Aorta (tissue), 5 donors: ENCODE data around the gene RAB40AL. TPM values are rescaled to one million over a fixed set of nuclear protein-coding genes. Genes with fewer than 3 reads are reported as not detected.

ENCODE experiments used
- ATAC-seq: fragments of 200-7000 bp; cut with Tn5 transposase; one replicate; pipeline ENCODE4 v1.9.1; 2022; ENCODE audit warnings: moderate library complexity; ENCODE audit not compliant: low FRiP score
- DNase-seq, 2 donors: peaks; one replicate each; pipeline ENCODE4 v3.0.0-alpha.2; 2020
- H3K27ac ChIP-seq, 2 donors: one replicate each; pipeline ENCODE4 v1.5.1; 2013; ENCODE audit warnings: low read length in 2 of 2, mild to moderate bottlenecking in 2 of 2, moderate library complexity in 2 of 2, control low read depth in 1 of 2, inconsistent platforms in 1 of 2, low read depth in 1 of 2
- H3K27me3 ChIP-seq, 2 donors: one replicate each; pipeline ENCODE4 v1.6.1; 2013; ENCODE audit warnings: control low read depth in 1 of 2, low read length in 1 of 2, mild to moderate bottlenecking in 1 of 2, moderate library complexity in 1 of 2; ENCODE audit not compliant: insufficient read depth in 2 of 2, control insufficient read depth in 1 of 2
- H3K36me3 ChIP-seq, 2 donors: one replicate each; pipeline ENCODE4 v1.6.1; 2013; ENCODE audit warnings: control low read depth in 1 of 2, low read length in 1 of 2, mild to moderate bottlenecking in 1 of 2; ENCODE audit not compliant: insufficient read depth in 2 of 2, control insufficient read depth in 1 of 2
- H3K4me1 ChIP-seq, 2 donors: one replicate each; pipeline ENCODE4 v1.6.1; 2013; ENCODE audit warnings: low read length in 2 of 2, control low read depth in 1 of 2, mild to moderate bottlenecking in 1 of 2, moderate library complexity in 1 of 2; ENCODE audit not compliant: insufficient read depth in 2 of 2, control insufficient read depth in 1 of 2
- H3K4me3 ChIP-seq, 2 donors: one replicate each; pipeline ENCODE4 v1.5.1; 2013; ENCODE audit warnings: low read length in 2 of 2, control low read depth in 1 of 2, mild to moderate bottlenecking in 1 of 2
- H3K9me3 ChIP-seq: one replicate; pipeline ENCODE4 v1.6.1; 2013; ENCODE audit warnings: mild to moderate bottlenecking, low read length; ENCODE audit not compliant: control insufficient read depth
- WGBS, 2 donors: extraction: QIAGEN DNeasy Blood & Tissue Kit; methylation state at CpG; one replicate each; pipeline ENCODE4 v1.1.7; 2013; 5-methylcytosine and 5-hydroxymethylcytosine counted together
- intact Hi-C, 2 donors: fragments of 100-400 bp; cut with DNase I; formaldehyde crosslinking; loops; one replicate each; pipeline versions ENCODE4 v1.14.2 to v1.15.0; 2022
- polyA plus RNA-seq, 2 donors: library from polyadenylated mRNA; stranded (reverse); fragments of 200-250 nt; gene quantifications; one replicate each; pipeline ENCODE4 v1.2.3, GENCODE V29; 2013
- total RNA-seq, 2 donors: library from RNA; stranded (reverse); fragmentation: NEBNext Ultra II Directional; extraction: Animal tissue kit (Norgen Biotek cat#: 25700); gene quantifications; one replicate each; pipeline ENCODE4 v1.2.1, GENCODE V29; 2021
- donor health status: healthy with polysubstance abuse.
- donor health status: Bipolar disorder and iron deficiency.
- donor health status: DM: no; HTN: no; CAD: no.
- donor health status: DM: no; HTN: no; CAD: no.
- donor health status: DM: yes; HTN: yes; CAD: no.

RAB40AL gene
- total and polyA plus RNA-seq, 4 donors, result 0.18 to 2.9 (median 1.1) TPM; not detected in 1

GRCh38 chrX:102976286-102976685 is 39.2 kb downstream of the RAB40AL start:
- intact Hi-C loops, result no loop called here
- no peak overlapping the region for H3K27ac ChIP-seq
- H3K36me3 ChIP-seq, result no peaks in the 10 kb centered on the region
- 61 to 68% methylated on average over 1 of the region's 1 CpG for WGBS, 2 donors
- no peaks in the 10 kb centered on the region for H3K27me3 ChIP-seq
- ATAC-seq (no peak), DNase-seq (no peak)
- no peaks in the 10 kb centered on the region for H3K4me1 ChIP-seq
- peaks cover 1% of the 10 kb centered on the region for H3K9me3 ChIP-seq
- no peak overlapping the region for H3K4me3 ChIP-seq

- Histone ChIP-seq H3K27ac (no peak overlapping the region), H3K9me3 (no peaks in the 10 kb centered on the region), H3K36me3 (no peaks in the 10 kb centered on the region), H3K27me3 (no peaks in the 10 kb centered on the region), H3K4me3 (no peak overlapping the region), H3K4me1 (no peaks in the 10 kb centered on the region)
- WGBS, 2 donors, result 27 to 32% methylated on average over 4 of the region's 4 CpGs
- ATAC-seq (no peak), DNase-seq (no peak)
- intact Hi-C loops, result no loop called here
These were observed 39.9 kb downstream of the RAB40AL start for GRCh38 chrX:102976793-102977495.

GRCh38 chrX:102978594-102978993 is 41.5 kb downstream of the RAB40AL start:
- intact Hi-C loops, result no loop called here
- DNase-seq (no peak), ATAC-seq (no peak)
- no peaks in the 10 kb centered on the region for H3K27me3 ChIP-seq
- no peaks in the 10 kb centered on the region for H3K4me1 ChIP-seq
- no peaks in the 10 kb centered on the region for H3K36me3 ChIP-seq
- H3K27ac ChIP-seq, result no peak overlapping the region
- H3K9me3 ChIP-seq, result no peaks in the 10 kb centered on the region
- no peak overlapping the region for H3K4me3 ChIP-seq
- 74 to 90% methylated on average over 9 of the region's 9 CpGs for whole genome bisulfite sequencing, 2 donors

GRCh38 chrX:102979536-102979935 is 42.5 kb downstream of the RAB40AL start:
- no peak for DNase-seq
- Histone ChIP-seq H3K9me3 (no peaks in the 10 kb centered on the region), H3K4me1 (no peaks in the 10 kb centered on the region), H3K4me3 (no peak overlapping the region), H3K27me3 (no peaks in the 10 kb centered on the region), H3K36me3 (no peaks in the 10 kb centered on the region), H3K27ac (no peak overlapping the region)
- WGBS, 2 donors, result 71 to 94% methylated on average over 2 of the region's 2 CpGs
- intact Hi-C loops, result no loop called here
- ATAC-seq, result no peak

- intact Hi-C loops, result no loop called here
- Histone ChIP-seq H3K27me3 (no peaks in the 10 kb centered on the region), H3K9me3 (no peaks in the 10 kb centered on the region), H3K36me3 (no peaks in the 10 kb centered on the region), H3K4me1 (no peaks in the 10 kb centered on the region), H3K4me3 (no peak overlapping the region), H3K27ac (no peak overlapping the region)
- DNase-seq (no peak), ATAC-seq (no peak)
- 57 to 88% methylated on average over 2 of the region's 2 CpGs for WGBS, 2 donors
These were observed 46.1 kb downstream of the RAB40AL start for GRCh38 chrX:102983205-102983604.

DNA sequence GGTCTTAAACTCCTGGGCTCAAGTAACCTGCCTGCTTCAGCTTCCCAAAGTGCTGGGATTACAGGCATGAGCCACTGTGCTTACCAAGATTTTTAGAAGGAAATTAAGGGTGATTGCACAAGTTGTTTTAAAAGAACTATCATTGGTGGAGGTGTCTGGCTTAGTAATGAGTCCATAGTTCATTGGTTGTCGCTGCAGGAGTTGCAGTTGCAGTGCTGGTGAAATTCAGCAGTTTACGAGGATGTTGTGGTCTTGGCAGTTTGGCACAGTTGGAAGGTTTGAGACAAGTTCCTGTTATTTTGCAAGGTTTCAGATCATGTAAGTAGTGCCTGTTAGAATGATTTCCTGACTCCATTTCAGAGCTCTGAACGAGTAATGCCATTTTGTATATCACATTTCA is 48.1 kb downstream of the RAB40AL start:
- no peaks in the 10 kb centered on the region for H3K27me3 ChIP-seq
- H3K27ac ChIP-seq, result no peak overlapping the region
- H3K4me3 ChIP-seq, result no peak overlapping the region
- intact Hi-C loops, result no loop called here
- ATAC-seq, result no peak
- 69 to 85% methylated on average over 3 of the region's 3 CpGs for WGBS, 2 donors
- no peak for DNase-seq
- H3K4me1 ChIP-seq, result no peaks in the 10 kb centered on the region
- H3K36me3 ChIP-seq, result no peaks in the 10 kb centered on the region
- H3K9me3 ChIP-seq, result no peaks in the 10 kb centered on the region

Other genes with a start within 250 kb of the RAB40AL start
- 10 to 100 TPM; 10.7 to 15.3 TPM for gene GPRASP2, start 224.8 kb upstream of the RAB40AL start, total RNA-seq
- 1 to 10 TPM; 6.6 to 7.4 TPM for gene GPRASP2, start 224.8 kb upstream of the RAB40AL start, polyA plus RNA-seq
- 1 to 10 TPM; 4.8 to 9.1 TPM for gene GPRASP3, start 216.5 kb upstream of the RAB40AL start, total RNA-seq
- gene GPRASP3, start 216.5 kb upstream of the RAB40AL start, polyA plus RNA-seq, result 1 to 10 TPM; 2.0 to 2.6 TPM
- gene BEX1, start 126.9 kb downstream of the RAB40AL start, total RNA-seq, result 1 to 10 TPM in 1 of 2 donors, under 1 TPM in 1; 0.48 to 1.2 TPM
- gene BEX1, start 126.9 kb downstream of the RAB40AL start, polyA plus RNA-seq, result 1 to 10 TPM in 1 of 2 donors, under 1 TPM in 1; 0.36 to 1.1 TPM
- gene NXF3, start 155.9 kb downstream of the RAB40AL start, total RNA-seq, result 1 to 10 TPM; 1.7 to 3.1 TPM
- gene NXF3, start 155.9 kb downstream of the RAB40AL start, polyA plus RNA-seq, result 1 to 10 TPM in 1 of 2 donors, not detected in 1; 4.0 TPM